Trophoblast cell (in vitro differentiated cells and primary cell): ENCODE data around the gene SUN1.

Source experiments
- DNase-seq, 2 donors: peaks; one replicate each; pipeline ENCODE4 v3.0.0-alpha.2; 2016
- H2AFZ ChIP-seq: 2 replicates; pipeline ENCODE4 v1.6.1; 2013; ENCODE audit warnings: low read length, moderate library complexity, mild to moderate bottlenecking; ENCODE audit not compliant: insufficient read depth, poor library complexity
- H2AK5ac ChIP-seq: 2 replicates; pipeline ENCODE4 v1.6.1; 2013; ENCODE audit warnings: mild to moderate bottlenecking, low read length
- H2BK120ac ChIP-seq: 2 replicates; pipeline ENCODE4 v1.6.1; 2013; ENCODE audit warnings: low read length, mild to moderate bottlenecking, moderate library complexity; ENCODE audit not compliant: insufficient read depth, poor library complexity
- H2BK12ac ChIP-seq: 2 replicates; pipeline ENCODE4 v1.6.1; 2013; ENCODE audit warnings: mild to moderate bottlenecking, low read length, moderate library complexity
- H2BK5ac ChIP-seq: 2 replicates; pipeline ENCODE4 v1.6.1; 2013; ENCODE audit warnings: low read length, low read depth, moderate library complexity, mild to moderate bottlenecking; ENCODE audit not compliant: poor library complexity
- H3K14ac ChIP-seq: 2 replicates; pipeline ENCODE4 v1.6.1; 2013; ENCODE audit warnings: mild to moderate bottlenecking, low read length
- H3K18ac ChIP-seq: 2 replicates; pipeline ENCODE4 v1.6.1; 2013; ENCODE audit warnings: mild to moderate bottlenecking, low read length
- H3K23ac ChIP-seq: 2 replicates; pipeline ENCODE4 v1.6.1; 2013; ENCODE audit warnings: low read length
- H3K27ac ChIP-seq: 2 replicates; pipeline ENCODE4 v1.5.1; 2013; ENCODE audit warnings: low read depth, mild to moderate bottlenecking, inconsistent platforms, low read length, moderate library complexity
- H3K27me3 ChIP-seq: 2 replicates; pipeline ENCODE4 v1.6.1; 2013; ENCODE audit warnings: inconsistent platforms, mild to moderate bottlenecking, low read length, moderate library complexity; ENCODE audit not compliant: insufficient read depth
- H3K36me3 ChIP-seq, 2 experiments: 1 replicate in 1 of 2; 2 replicates in 1 of 2; pipeline ENCODE4 v1.6.1; 2013; ENCODE audit warnings: low read length in 2 of 2, mild to moderate bottlenecking in 2 of 2, moderate library complexity in 1 of 2; ENCODE audit not compliant: insufficient read depth in 2 of 2, control insufficient read depth in 1 of 2
- H3K4ac ChIP-seq: 2 replicates; pipeline ENCODE4 v1.6.1; 2013; ENCODE audit warnings: low read depth, mild to moderate bottlenecking, low read length, moderate library complexity
- H3K4me1 ChIP-seq, 2 experiments: 1 replicate in 1 of 2; 2 replicates in 1 of 2; pipeline ENCODE4 v1.6.1; 2013; ENCODE audit warnings: low read length in 2 of 2, mild to moderate bottlenecking in 2 of 2, moderate library complexity in 1 of 2; ENCODE audit not compliant: insufficient read depth in 2 of 2, control insufficient read depth in 1 of 2
- H3K4me2 ChIP-seq: 2 replicates; pipeline ENCODE4 v1.6.1; 2013; ENCODE audit warnings: inconsistent platforms, mild to moderate bottlenecking, low read length, moderate library complexity
- H3K4me3 ChIP-seq: 2 replicates; pipeline ENCODE4 v1.5.1; 2013; ENCODE audit warnings: mild to moderate bottlenecking, low read depth, low read length, inconsistent platforms
- H3K79me1 ChIP-seq: one replicate; pipeline ENCODE4 v1.6.1; 2013; ENCODE audit warnings: low read length
- H3K79me2 ChIP-seq: 2 replicates; pipeline ENCODE4 v1.6.1; 2013; ENCODE audit warnings: low read length, mild to moderate bottlenecking; ENCODE audit not compliant: control insufficient read depth, insufficient read depth, poor library complexity
- H3K9ac ChIP-seq: 2 replicates; pipeline ENCODE4 v1.6.1; 2013; ENCODE audit warnings: mild to moderate bottlenecking, low read length
- H3K9me3 ChIP-seq: 2 replicates; pipeline ENCODE4 v1.6.1; 2013; ENCODE audit warnings: low read depth, mild to moderate bottlenecking, control low read depth, inconsistent platforms, low read length; ENCODE audit not compliant: insufficient read depth
- H4K12ac ChIP-seq: 2 replicates; pipeline ENCODE4 v1.6.1; 2013; ENCODE audit warnings: low read depth, mild to moderate bottlenecking, low read length, moderate library complexity
- H4K8ac ChIP-seq: 2 replicates; pipeline ENCODE4 v1.6.1; 2013; ENCODE audit warnings: low read depth, mild to moderate bottlenecking, low read length, moderate library complexity
- H4K91ac ChIP-seq: one replicate; pipeline ENCODE4 v1.6.1; 2013; ENCODE audit warnings: low read depth, mild to moderate bottlenecking, low read length, moderate library complexity
- WGBS: extraction: QIAGEN DNeasy Blood & Tissue Kit; methylation state at CpG from one replicate; pipeline ENCODE4 v1.1.7; 2013; ENCODE audit warnings: missing lambda C conversion rate; ENCODE audit not compliant: insufficient read length, insufficient coverage; ENCODE audit errors: extremely low coverage; 5-methylcytosine and 5-hydroxymethylcytosine counted together

SUN1 gene

DNA sequence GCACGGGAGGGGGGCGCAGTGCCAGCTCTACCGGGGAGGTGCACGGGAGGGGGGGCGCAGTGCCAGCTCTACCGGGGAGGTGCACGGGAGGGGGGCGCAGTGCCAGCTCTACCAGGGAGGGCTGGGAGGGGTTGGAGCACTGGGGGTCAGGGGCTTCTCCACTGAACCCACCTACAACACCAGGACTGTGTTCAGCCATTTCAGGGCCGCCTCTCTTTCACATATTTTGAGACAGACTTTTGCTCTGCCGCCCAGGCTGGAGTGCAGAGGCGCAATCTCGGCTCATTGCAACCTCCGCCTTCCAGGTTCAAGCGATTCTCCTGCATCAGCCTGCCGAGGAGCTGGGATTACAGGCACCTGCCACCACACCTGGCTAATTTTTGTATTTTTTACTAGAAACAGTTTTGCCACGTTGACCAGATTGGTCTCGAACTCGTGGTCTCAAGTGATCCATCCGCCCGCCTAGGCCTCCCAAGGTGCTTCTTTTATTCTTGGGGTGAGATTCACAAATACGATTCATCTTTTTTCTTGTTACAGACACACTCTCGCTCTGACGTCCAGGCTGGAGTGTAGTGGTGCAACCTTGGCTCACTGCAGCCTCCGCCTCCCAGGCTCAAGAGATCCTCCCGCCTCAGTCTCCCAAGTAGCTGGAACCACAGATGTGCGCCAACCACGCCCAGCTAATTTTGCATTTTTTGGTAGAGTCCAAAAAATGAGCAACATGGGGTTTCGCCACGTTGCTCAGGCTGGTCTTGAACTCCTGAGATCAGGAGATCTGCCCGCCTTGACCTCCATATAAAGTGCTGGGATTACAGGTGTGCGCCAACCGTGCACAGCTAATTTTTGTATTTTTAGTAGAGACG, 85.2 kb downstream of the SUN1 start:
- no peaks in the 10 kb centered on the region for H3K79me2 ChIP-seq
- no peak overlapping the region for H3K14ac ChIP-seq
- H3K27me3 ChIP-seq = no peaks in the 10 kb centered on the region
- DNase-seq = no peak
- no peak overlapping the region for H2BK5ac ChIP-seq
- H2BK120ac ChIP-seq = no peak overlapping the region
- no peaks in the 10 kb centered on the region for H3K79me1 ChIP-seq
- H3K4me3 ChIP-seq = no peak overlapping the region
- no peak overlapping the region for H3K4ac ChIP-seq
- no peak overlapping the region for H2AFZ ChIP-seq
- H3K9me3 ChIP-seq = no peaks in the 10 kb centered on the region
- H3K27ac ChIP-seq = no peak overlapping the region
- no peak overlapping the region for H3K4me2 ChIP-seq
- no peak overlapping the region for H4K8ac ChIP-seq
- no peaks in the 10 kb centered on the region for H3K4me1 ChIP-seq
- H4K12ac ChIP-seq = no peak overlapping the region
- H2BK12ac ChIP-seq = no peak overlapping the region
- H3K18ac ChIP-seq = no peak overlapping the region
- no CpG with 5 or more reads among the region's 33 CpGs for WGBS
- no peak overlapping the region for H2AK5ac ChIP-seq
- no peak overlapping the region for H4K91ac ChIP-seq
- no peaks in the 10 kb centered on the region for H3K36me3 ChIP-seq
- no peak overlapping the region for H3K9ac ChIP-seq
- no peak overlapping the region for H3K23ac ChIP-seq

DNA sequence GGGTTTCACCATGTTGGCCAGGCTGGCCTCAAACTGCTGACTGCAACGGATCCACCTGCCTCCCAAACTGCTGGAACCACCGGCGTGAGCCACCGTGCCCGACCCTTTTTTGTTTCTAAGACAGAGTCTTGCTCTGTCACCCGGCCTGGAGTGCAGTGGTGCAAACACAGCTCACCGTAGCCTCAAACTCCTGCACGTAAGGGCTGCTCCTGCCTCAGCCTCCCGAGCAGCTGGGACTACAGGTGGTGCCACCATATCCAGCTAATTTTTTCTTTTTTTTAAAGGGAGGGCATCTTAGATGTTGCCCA, 85.8 kb downstream of the SUN1 start:
- Histone ChIP-seq H3K79me1 (no peaks in the 10 kb centered on the region), H4K8ac (no peak overlapping the region), H3K9ac (no peak overlapping the region), H3K27ac (no peak overlapping the region), H3K36me3 (no peaks in the 10 kb centered on the region), H2AK5ac (no peak overlapping the region), H2AFZ (no peak overlapping the region), H2BK12ac (no peak overlapping the region), H3K79me2 (no peaks in the 10 kb centered on the region), H3K4me2 (no peak overlapping the region), H3K4me1 (peaks cover 0 to 2% of the 10 kb centered on the region in 2 experiments), H2BK5ac (no peak overlapping the region), H3K4me3 (no peak overlapping the region), H4K91ac (no peak overlapping the region), H3K27me3 (no peaks in the 10 kb centered on the region), H3K9me3 (no peaks in the 10 kb centered on the region), H2BK120ac (no peak overlapping the region), H3K18ac (no peak overlapping the region), H4K12ac (no peak overlapping the region), H3K4ac (no peak overlapping the region), H3K14ac (no peak overlapping the region), H3K23ac (no peak overlapping the region)
- no peak for DNase-seq
- no CpG with 5 or more reads among the region's 9 CpGs for WGBS

DNA sequence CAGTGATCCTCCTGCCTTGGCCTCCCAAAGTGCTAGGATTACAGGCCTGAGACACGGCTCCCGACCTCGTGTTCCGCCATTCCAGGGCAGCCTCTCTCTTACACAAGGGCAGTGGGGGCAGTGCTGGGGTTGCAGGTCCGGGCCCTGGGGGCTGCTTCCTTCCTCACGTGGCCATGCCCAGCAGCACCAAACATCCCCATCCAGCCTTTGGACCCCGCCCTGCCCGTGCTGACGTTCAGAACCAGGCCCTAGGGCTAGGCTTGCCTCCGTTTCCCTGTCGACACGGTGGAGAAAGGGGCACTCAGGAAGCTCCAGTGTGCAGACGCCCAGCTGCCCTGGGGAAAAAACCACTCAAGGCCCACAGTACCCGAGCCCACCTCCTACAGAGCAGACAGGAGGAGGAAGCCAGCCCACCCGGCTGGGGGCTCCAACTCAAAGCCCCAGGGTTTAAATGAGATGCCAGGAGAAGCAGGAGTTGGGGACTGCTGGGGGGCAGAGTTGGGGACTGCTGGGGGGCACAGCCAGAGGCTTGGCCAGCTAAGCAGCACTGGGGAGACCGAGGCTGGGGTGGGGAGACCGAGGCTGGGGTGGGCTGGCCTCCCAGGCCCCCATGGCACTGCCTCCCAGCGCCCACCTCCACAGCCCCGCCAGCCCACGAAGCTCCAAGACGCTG, 86.3 kb downstream of the SUN1 start:
- Histone ChIP-seq H3K79me2 (no peaks in the 10 kb centered on the region), H3K36me3 (no peaks in the 10 kb centered on the region), H3K79me1 (no peaks in the 10 kb centered on the region), H2AK5ac (no peak overlapping the region), H3K9me3 (no peaks in the 10 kb centered on the region), H2BK12ac (no peak overlapping the region), H3K23ac (no peak overlapping the region), H2BK5ac (no peak overlapping the region), H3K4ac (no peak overlapping the region), H3K14ac (no peak overlapping the region), H2AFZ (no peak overlapping the region), H4K8ac (no peak overlapping the region), H4K12ac (no peak overlapping the region), H3K27ac (no peak overlapping the region), H3K4me3 (no peak overlapping the region), H3K18ac (no peak overlapping the region), H4K91ac (no peak overlapping the region), H3K27me3 (no peaks in the 10 kb centered on the region), H3K9ac (no peak overlapping the region), H3K4me2 (no peak overlapping the region), H2BK120ac (no peak overlapping the region), H3K4me1 (peaks cover 2 to 6% of the 10 kb centered on the region in 2 experiments)
- WGBS = no CpG with 5 or more reads among the region's 21 CpGs
- DNase-seq = no peak

GRCh38 chr7:919114-919442, 86.8 kb downstream of the SUN1 start:
- H2BK120ac ChIP-seq = no peak overlapping the region
- no CpG with 5 or more reads among the region's 13 CpGs for WGBS
- H3K18ac ChIP-seq = no peak overlapping the region
- no peak overlapping the region for H3K14ac ChIP-seq
- no peak overlapping the region for H2AFZ ChIP-seq
- H3K23ac ChIP-seq = no peak overlapping the region
- no peak overlapping the region for H3K4ac ChIP-seq
- H2AK5ac ChIP-seq = no peak overlapping the region
- no peak overlapping the region for H4K12ac ChIP-seq
- peaks cover 2 to 6% of the 10 kb centered on the region in 2 experiments for H3K4me1 ChIP-seq
- H3K9me3 ChIP-seq = no peaks in the 10 kb centered on the region
- H3K27me3 ChIP-seq = no peaks in the 10 kb centered on the region
- no peak overlapping the region for H3K4me3 ChIP-seq
- H3K79me2 ChIP-seq = no peaks in the 10 kb centered on the region
- no peak overlapping the region for H3K4me2 ChIP-seq
- H2BK5ac ChIP-seq = no peak overlapping the region
- DNase-seq = no peak
- H3K9ac ChIP-seq = no peak overlapping the region
- H3K36me3 ChIP-seq = no peaks in the 10 kb centered on the region
- H3K27ac ChIP-seq = no peak overlapping the region
- H2BK12ac ChIP-seq = no peak overlapping the region
- H3K79me1 ChIP-seq = no peaks in the 10 kb centered on the region
- H4K8ac ChIP-seq = no peak overlapping the region
- H4K91ac ChIP-seq = no peak overlapping the region
